ENCODE results near the gene KIRREL3. TPM values are rescaled to one million over a fixed set of nuclear protein-coding genes. Genes with fewer than 3 reads are reported as not detected.

KIRREL3 gene
- total and polyA plus RNA-seq, 9 of the 15 experiments (the other 6 are each of a cell fraction or from before 2014, with no cell fraction given): 0.04 to 0.10 TPM; not detected in 7

GRCh38 chr11:126815111-126815510 is 185.5 kb downstream of the KIRREL3 start:
- CTCF ChIA-PET (ENCODE audit: low intra/inter-chr PET ratio): no interaction called here
- WGBS (ENCODE audit: insufficient coverage, low coverage, missing lambda C conversion rate): 0% methylated on average over 4 of the region's 4 CpGs
- intact Hi-C loops (cut with micrococcal nuclease): no loop called here

More at GRCh38 chr11:126815111-126815510, 185.5 kb downstream of the KIRREL3 start:
- no TSS peak for BruUV-seq (replicated peaks)
- ATAC-seq (no peak), DNase-seq (ENCODE audit: extremely low read depth in 1 of 4, low spot score in 3 of 4) (no peak), FAIRE-seq (no peak)
- Histone ChIP-seq H4K20me1 (replicated peaks; ENCODE audit: control insufficient read depth, insufficient read depth, low read length) (no peaks in the 10 kb centered on the region), H2AFZ (ENCODE audit: low read depth, low read length) (no peak overlapping the region), H3K27ac (ENCODE audit: extremely low read depth, low read depth, low read length) (no peak overlapping the region), H3K4me3 (no peak overlapping the region), H3K9me1 (ENCODE audit: control insufficient read depth, insufficient read depth, low read length) (no peaks in the 10 kb centered on the region), H3K79me2 (ENCODE audit: control insufficient read depth, insufficient read depth, low read length) (no peaks in the 10 kb centered on the region), H3K9ac (ENCODE audit: insufficient read depth in 1 of 2, low read depth in 2 of 2, low read length in 2 of 2) (no peak overlapping the region), H3K9me3 (replicated peaks; ENCODE audit: control insufficient read depth, insufficient read depth, low read depth, low read length) (no peaks in the 10 kb centered on the region), H3K27me3 (ENCODE audit: control insufficient read depth in 2 of 2, insufficient read depth in 2 of 2, low read length in 2 of 2) (no peaks in the 10 kb centered on the region), H3K4me1 (replicated peaks in 1 of 2; ENCODE audit: control insufficient read depth in 2 of 2, insufficient read depth in 2 of 2, low read length in 2 of 2) (no peaks in the 10 kb centered on the region), H3K4me2 (ENCODE audit: insufficient read depth, low read length) (no peak overlapping the region), H3K36me3 (ENCODE audit: control insufficient read depth, insufficient read depth, low read length) (no peaks in the 10 kb centered on the region)
- in situ Hi-C loops (cut with MboI): no loop called here
- POLR2A ChIA-PET: interaction anchor here (0.7 kb wide), 1 partner anchor 1658 kb away, joined by 3 read pairs; no protein-coding TSS in a partner anchor
- TF ChIP-seq MYC (IDR thresholded peaks at IDR 0.05; ENCODE audit: low read depth, low read length) (no peak), MYC (CRISPR knock-in tag; IDR thresholded peaks at IDR 0.05; ENCODE audit: borderline replicate concordance, low read depth) (no peak), U2AF1 (optimal IDR thresholded peaks at IDR 0.05; ENCODE audit: low read depth, low read length) (no peak), FOXP4 (CRISPR knock-in tag; IDR thresholded peaks at IDR 0.05; ENCODE audit: borderline replicate concordance) (no peak), TRIM28 (IDR thresholded peaks at IDR 0.05) (no peak), HES1 (IDR thresholded peaks at IDR 0.05; ENCODE audit: low read depth) (no peak)

All from K562 (cell line).